GM18907 (cell line): Measurements from ENCODE around the gene PKNOX2.

Source experiments
- ATAC-seq: cut with Tn5 transposase; IDR thresholded peaks from one replicate; pipeline ENCODE4 v1.9.1; 2021; ENCODE audit warnings: mild to moderate bottlenecking, moderate library complexity; ENCODE audit not compliant: unreplicated experiment

Gene PKNOX2

GRCh38 chr11:125281831-125282595 is 117.5 kb downstream of the PKNOX2 start:
- ATAC-seq: no peak

GRCh38 chr11:125282596-125282914 is 118.0 kb downstream of the PKNOX2 start:
- no peak for ATAC-seq

- no peak for ATAC-seq
Measured at GRCh38 chr11:125284245-125284850, 119.8 kb downstream of the PKNOX2 start.

- ATAC-seq: no peak
Measured at GRCh38 chr11:125285844-125286243, 121.3 kb downstream of the PKNOX2 start.

- no peak for ATAC-seq
Measured at GRCh38 chr11:125286486-125286885, 121.9 kb downstream of the PKNOX2 start.

- ATAC-seq: no peak
Measured at GRCh38 chr11:125287491-125288210, 123.1 kb downstream of the PKNOX2 start.

GRCh38 chr11:125289419-125290098 is 125.0 kb downstream of the PKNOX2 start:
- no peak for ATAC-seq

GRCh38 chr11:125290263-125290662 is 125.7 kb downstream of the PKNOX2 start:
- no peak for ATAC-seq

GRCh38 chr11:125292100-125292499 is 127.5 kb downstream of the PKNOX2 start:
- no peak for ATAC-seq

GRCh38 chr11:125293596-125293995 is 129.0 kb downstream of the PKNOX2 start:
- ATAC-seq: no peak

GRCh38 chr11:125295931-125296330 is 131.4 kb downstream of the PKNOX2 start:
- no peak for ATAC-seq

- ATAC-seq: no peak
Measured at GRCh38 chr11:125297346-125297915, 132.9 kb downstream of the PKNOX2 start.

- ATAC-seq: no peak
Measured at GRCh38 chr11:125299061-125299615, 134.6 kb downstream of the PKNOX2 start.

- ATAC-seq: no peak
Measured at GRCh38 chr11:125299821-125300220, 135.3 kb downstream of the PKNOX2 start.

GRCh38 chr11:125300791-125301218 is 136.3 kb downstream of the PKNOX2 start:
- ATAC-seq: no peak

- ATAC-seq: no peak
Measured at GRCh38 chr11:125301346-125301745, 136.8 kb downstream of the PKNOX2 start.

GRCh38 chr11:125303186-125303585 is 138.6 kb downstream of the PKNOX2 start:
- ATAC-seq: no peak

GRCh38 chr11:125303694-125304093 is 139.1 kb downstream of the PKNOX2 start:
- no peak for ATAC-seq

GRCh38 chr11:125304136-125304535 is 139.6 kb downstream of the PKNOX2 start:
- no peak for ATAC-seq

GRCh38 chr11:125304876-125305275 is 140.3 kb downstream of the PKNOX2 start:
- ATAC-seq: no peak

- ATAC-seq: no peak
Measured at GRCh38 chr11:125305345-125305744, 140.8 kb downstream of the PKNOX2 start.
